HepG2 (cell line): ENCODE data around the gene SIRPA. TPM values are rescaled to one million over a fixed set of nuclear protein-coding genes. Genes with fewer than 3 reads are reported as not detected.

Experiments used
- ATRX ChIP-seq: sonication (generic); formaldehyde crosslinking; IDR thresholded peaks from 2 replicates; pipeline ENCODE4 v1.4.0; 2020; ENCODE audit warnings: missing genetic modification reagents, borderline replicate concordance
- DMAP1 ChIP-seq: IDR thresholded peaks from 2 replicates; pipeline ENCODE4 v1.6.1; 2016
- DNMT1 ChIP-seq: sonication (generic); formaldehyde crosslinking; IDR thresholded peaks from 2 replicates; pipeline ENCODE4 v1.5.1; 2020; ENCODE audit warnings: mild to moderate bottlenecking, missing genetic modification reagents
- HMGXB3 ChIP-seq: sonication (generic); formaldehyde crosslinking; IDR thresholded peaks from 2 replicates; pipeline ENCODE4 v1.4.0; 2020; ENCODE audit warnings: missing genetic modification reagents, borderline replicate concordance
- HNRNPUL1 ChIP-seq: fragments of 200-400 bp; formaldehyde crosslinking; IDR thresholded peaks from 2 replicates; pipeline ENCODE4 v1.6.1; 2017; ENCODE audit warnings: low read depth, mild to moderate bottlenecking, low read length, moderate library complexity
- IRF1 ChIP-seq: sonication (generic); formaldehyde crosslinking; IDR thresholded peaks from 2 replicates; pipeline ENCODE4 v1.4.0; 2020; ENCODE audit warnings: low read depth, mild to moderate bottlenecking, missing genetic modification reagents
- IRF9 ChIP-seq: sonication (generic); formaldehyde crosslinking; IDR thresholded peaks from 2 replicates; pipeline ENCODE4 v1.8.0; 2022; ENCODE audit warnings: missing genetic modification reagents, mild to moderate bottlenecking, borderline replicate concordance
- KLF15 ChIP-seq: sonication (generic); formaldehyde crosslinking; IDR thresholded peaks from 2 replicates; pipeline ENCODE4 v1.8.1; 2023; ENCODE audit warnings: borderline replicate concordance, mild to moderate bottlenecking, inconsistent platforms, missing genetic modification reagents, mixed read lengths
- RFX5 ChIP-seq: IDR thresholded peaks from 2 replicates; pipeline ENCODE4 v1.6.1; 2011; ENCODE audit warnings: low read depth, low read length, improper control_type of control experiment
- SP4 ChIP-seq: sonication (generic); formaldehyde crosslinking; IDR thresholded peaks from 2 replicates; pipeline ENCODE4 v1.8.1; 2023; ENCODE audit warnings: mild to moderate bottlenecking, missing genetic modification reagents
- TAF1 ChIP-seq: sonication (generic); formaldehyde crosslinking; IDR thresholded peaks from 2 replicates; pipeline ENCODE4 v1.4.0; 2020; ENCODE audit warnings: missing genetic modification reagents
- YEATS2 ChIP-seq: sonication (generic); formaldehyde crosslinking; IDR thresholded peaks from 2 replicates; pipeline ENCODE4 v1.4.0; 2020; ENCODE audit warnings: missing genetic modification reagents, borderline replicate concordance
- ZBTB42 ChIP-seq: sonication (generic); formaldehyde crosslinking; IDR thresholded peaks from 2 replicates; pipeline ENCODE4 v1.5.0; 2020; ENCODE audit warnings: mild to moderate bottlenecking, missing genetic modification reagents
- ZFP62 ChIP-seq: sonication (generic); formaldehyde crosslinking; IDR thresholded peaks from 2 replicates; pipeline ENCODE4 v1.4.0; 2020; ENCODE audit warnings: missing genetic modification reagents
- ZNF224 ChIP-seq: sonication (generic); formaldehyde crosslinking; IDR thresholded peaks from 2 replicates; pipeline ENCODE4 v1.5.0; 2020; ENCODE audit warnings: mild to moderate bottlenecking, missing genetic modification reagents
- ZNF441 ChIP-seq: sonication (generic); formaldehyde crosslinking; IDR thresholded peaks from 2 replicates; pipeline ENCODE4 v1.7.0; 2021; ENCODE audit warnings: missing genetic modification reagents, borderline replicate concordance
- ZNF496 ChIP-seq: sonication (generic); formaldehyde crosslinking; IDR thresholded peaks from 2 replicates; pipeline ENCODE4 v1.8.1; 2023; ENCODE audit warnings: mild to moderate bottlenecking, moderate library complexity, missing genetic modification reagents; ENCODE audit not compliant: insufficient replicate concordance
- ZNF512 ChIP-seq: sonication (generic); formaldehyde crosslinking; IDR thresholded peaks from 2 replicates; pipeline ENCODE4 v1.4.0; 2020; ENCODE audit warnings: mild to moderate bottlenecking, missing genetic modification reagents
- ZNF569 ChIP-seq: sonication (generic); formaldehyde crosslinking; IDR thresholded peaks from 2 replicates; pipeline ENCODE4 v1.5.0; 2020; ENCODE audit warnings: mild to moderate bottlenecking, missing genetic modification reagents, moderate library complexity, borderline replicate concordance
- ZNF589 ChIP-seq: sonication (generic); formaldehyde crosslinking; conservative IDR thresholded peaks from 2 replicates; pipeline ENCODE4 v1.8.0; 2022; ENCODE audit warnings: mild to moderate bottlenecking, moderate library complexity, missing genetic modification reagents
- ZNF672 ChIP-seq: sonication (generic); formaldehyde crosslinking; IDR thresholded peaks from 2 replicates; pipeline ENCODE4 v1.8.1; 2022; ENCODE audit warnings: missing genetic modification reagents
- ZNF737 ChIP-seq: sonication (generic); formaldehyde crosslinking; IDR thresholded peaks from 2 replicates; pipeline ENCODE4 v1.5.0; 2020; ENCODE audit warnings: missing genetic modification reagents, mild to moderate bottlenecking, borderline replicate concordance
- polyA plus RNA-seq, 8 experiments: library from polyadenylated mRNA; depleted of rRNA in 3 of 8; stranded (reverse) in 7 of 8; unstranded in 1 of 8; fragments of >200 nt; fragmentation: Illumina TruSeq in 4 of 8; extraction: Trizol in 4 of 8; gene quantifications; 2 replicates each; pipeline versions ENCODE4 v1.2.1 to v1.2.3, GENCODE V29; 2011 to 2016; ENCODE audit warnings: low read depth in 4 of 8, missing spikeins in 1 of 8, mixed read lengths in 1 of 8; ENCODE audit not compliant: insufficient read depth in 1 of 8
- total RNA-seq, 5 experiments: library from RNA; depleted of rRNA; stranded (reverse); fragments of >200 nt; fragmentation: Illumina TruSeq; extraction: Trizol; gene quantifications; 2 replicates each; pipeline ENCODE4 v1.2.3, GENCODE V29; 2016; ENCODE audit warnings: low read depth in 1 of 5

Gene SIRPA
- total and polyA plus RNA-seq, 2 of the 13 experiments (the other 11 are each of a cell fraction or from before 2014, with no cell fraction given) = 7.2 to 17.6 TPM

GRCh38 chr20:1965520-1966351 lies 70.5 kb downstream of the SIRPA start (continued):
- no peak; the same call in 1 of the 2 replicates for TF ChIP-seq IRF9 (CRISPR knock-in tag)
- no peak for TF ChIP-seq ZBTB42 (CRISPR knock-in tag)
- no peak for TF ChIP-seq HMGXB3 (CRISPR knock-in tag)
- TF ChIP-seq ATRX (CRISPR knock-in tag) = no peak
- no peak; the same call in 1 of the 2 replicates for TF ChIP-seq TAF1
- no peak for TF ChIP-seq SP4 (CRISPR knock-in tag)
- TF ChIP-seq ZFP62 (CRISPR knock-in tag) = no peak
- TF ChIP-seq ZNF737 = no peak
- TF ChIP-seq DMAP1 (CRISPR knock-in tag) = peak; percentile 73
- no peak for TF ChIP-seq KLF15 (CRISPR knock-in tag)
- no peak for TF ChIP-seq RFX5
- TF ChIP-seq ZNF224 (CRISPR knock-in tag) = peak; percentile 75; the same call in 1 of the 2 replicates
- TF ChIP-seq ZNF441 (CRISPR knock-in tag) = no peak; the same call in 1 of the 2 replicates
- no peak for TF ChIP-seq ZNF496 (CRISPR knock-in tag)
- TF ChIP-seq YEATS2 (CRISPR knock-in tag) = no peak
- TF ChIP-seq HNRNPUL1 = no peak
- TF ChIP-seq ZNF569 (CRISPR knock-in tag) = no peak
- no peak for TF ChIP-seq IRF1 (CRISPR knock-in tag)
- no peak for TF ChIP-seq ZNF672 (CRISPR knock-in tag)
- no peak for TF ChIP-seq ZNF512
- TF ChIP-seq DNMT1 (CRISPR knock-in tag) = no peak
- TF ChIP-seq ZNF589 (CRISPR knock-in tag) = no peak
